Peyer's patch (tissue), 4 donors: ENCODE data around the gene ZPR1. TPM values are rescaled to one million over a fixed set of nuclear protein-coding genes. Genes with fewer than 3 reads are reported as not detected.

ENCODE experiments used
- DNase-seq, 3 donors: peaks; one replicate each; pipeline ENCODE4 v3.0.0-alpha.2; 2017 to 2019
- H3K27ac ChIP-seq, 4 donors: fragments of 200-600 bp; sonication (generic); one replicate each; pipeline ENCODE4 v1.5.1; 2016 to 2019
- H3K27me3 ChIP-seq, 2 donors: fragments of 200-600 bp; sonication (generic); one replicate each; pipeline ENCODE4 v1.5.1; 2019
- H3K36me3 ChIP-seq, 3 donors: fragments of 200-600 bp; sonication (generic); one replicate each; pipeline ENCODE4 v1.5.1; 2016 to 2019
- H3K4me1 ChIP-seq, 4 donors: fragments of 200-600 bp; sonication (generic); one replicate each; pipeline ENCODE4 v1.5.1; 2016 to 2019
- H3K4me3 ChIP-seq, 4 donors: fragments of 200-600 bp; sonication (generic); 1 replicate in 3 of 4; 2 replicates in 1 of 4; pipeline ENCODE4 v1.5.1; 2016 to 2019; ENCODE audit warnings: mild to moderate bottlenecking in 1 of 4
- H3K9me3 ChIP-seq, 4 donors: fragments of 200-600 bp; sonication (generic); one replicate each; pipeline ENCODE4 v1.5.1; 2016 to 2019; ENCODE audit warnings: mild to moderate bottlenecking in 1 of 4
- POLR2A ChIP-seq, 2 donors: fragments of 450-650 bp; IDR thresholded peaks; one replicate each; pipeline ENCODE4 v1.5.1; 2017; ENCODE audit warnings: antibody characterized with exemption in 2 of 2, mild to moderate bottlenecking in 2 of 2, moderate library complexity in 2 of 2
- total RNA-seq, 4 donors: library from RNA; depleted of rRNA; stranded (reverse); fragments of >200 nt; gene quantifications; one replicate each; pipeline ENCODE4 v1.1.0, GENCODE V29; 2016
- TF ChIP-seq, protein P1 (sequence below), 6 experiments: fragments of 450-650 bp in 4 of 6; fragments of 200-600 bp in 2 of 6; sonication (generic) in 1 of 6; IDR thresholded peaks; one replicate each; pipeline ENCODE4 v1.5.1; 2017 to 2019; ENCODE audit warnings: antibody characterized with exemption in 6 of 6, mild to moderate bottlenecking in 3 of 6, moderate library complexity in 1 of 6

Gene ZPR1
- total RNA-seq, 4 donors from 2014 or later, result 17.0 to 52.6 (median 32.5) TPM

DNA sequence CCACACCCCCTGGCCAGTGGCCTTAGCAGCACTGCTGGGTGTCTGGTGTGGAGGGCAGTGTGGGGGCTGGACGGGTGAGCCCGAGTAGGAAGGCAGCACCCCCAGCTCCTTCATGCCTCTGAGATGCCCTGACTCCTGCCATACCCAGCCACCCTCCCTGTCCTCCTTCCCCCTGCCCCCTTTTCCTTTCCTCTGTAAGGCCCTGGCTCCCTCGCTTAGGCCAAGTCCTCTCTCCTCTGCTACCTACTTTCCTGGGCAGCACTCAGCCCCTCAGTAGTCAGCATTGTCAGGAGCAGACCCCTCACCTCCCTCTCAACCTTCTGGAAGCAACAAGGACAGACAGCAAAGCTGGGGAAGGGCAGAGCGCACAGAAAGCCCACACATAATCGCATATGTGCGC is 63.0 kb downstream of the ZPR1 start:
- no peaks in the 10 kb centered on the region for H3K27me3 ChIP-seq
- peak in 1 of 3 donors; percentile 26 for DNase-seq
- no peak overlapping the region for H3K27ac ChIP-seq
- TF ChIP-seq, protein P1, sequence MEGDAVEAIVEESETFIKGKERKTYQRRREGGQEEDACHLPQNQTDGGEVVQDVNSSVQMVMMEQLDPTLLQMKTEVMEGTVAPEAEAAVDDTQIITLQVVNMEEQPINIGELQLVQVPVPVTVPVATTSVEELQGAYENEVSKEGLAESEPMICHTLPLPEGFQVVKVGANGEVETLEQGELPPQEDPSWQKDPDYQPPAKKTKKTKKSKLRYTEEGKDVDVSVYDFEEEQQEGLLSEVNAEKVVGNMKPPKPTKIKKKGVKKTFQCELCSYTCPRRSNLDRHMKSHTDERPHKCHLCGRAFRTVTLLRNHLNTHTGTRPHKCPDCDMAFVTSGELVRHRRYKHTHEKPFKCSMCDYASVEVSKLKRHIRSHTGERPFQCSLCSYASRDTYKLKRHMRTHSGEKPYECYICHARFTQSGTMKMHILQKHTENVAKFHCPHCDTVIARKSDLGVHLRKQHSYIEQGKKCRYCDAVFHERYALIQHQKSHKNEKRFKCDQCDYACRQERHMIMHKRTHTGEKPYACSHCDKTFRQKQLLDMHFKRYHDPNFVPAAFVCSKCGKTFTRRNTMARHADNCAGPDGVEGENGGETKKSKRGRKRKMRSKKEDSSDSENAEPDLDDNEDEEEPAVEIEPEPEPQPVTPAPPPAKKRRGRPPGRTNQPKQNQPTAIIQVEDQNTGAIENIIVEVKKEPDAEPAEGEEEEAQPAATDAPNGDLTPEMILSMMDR (IDR thresholded peaks at IDR 0.05), result no peak
- no peak for TF ChIP-seq POLR2A (IDR thresholded peaks at IDR 0.05)
- H3K4me3 ChIP-seq, result no peak overlapping the region
- H3K4me1 ChIP-seq, result no peaks in the 10 kb centered on the region
- no peaks in the 10 kb centered on the region for H3K36me3 ChIP-seq
- H3K9me3 ChIP-seq, result no peaks in the 10 kb centered on the region

Other genes starting within 250 kb of the ZPR1 start
- gene BUD13, start 15.0 kb downstream of the ZPR1 start, total RNA-seq, result 10 to 100 TPM; 16.3 to 42.9 (median 20.1) TPM
- 1 to 10 TPM in 2 of 4 donors, not detected in 2; 2.8 to 3.2 TPM for gene APOA5, start 3.9 kb upstream of the ZPR1 start, total RNA-seq
- over 10,000 TPM in 1 of 4 donors, 1,000 to 10,000 TPM in 2, 100 to 1,000 TPM in 1; 107 to 10,211 (median 6,146) TPM for gene APOA4, start 35.3 kb upstream of the ZPR1 start, total RNA-seq
- over 10,000 TPM in 1 of 4 donors, 1,000 to 10,000 TPM in 2, 100 to 1,000 TPM in 1; 276 to 11,857 (median 5,024) TPM for gene APOC3, start 41.9 kb upstream of the ZPR1 start, total RNA-seq
- gene APOA1, start 49.6 kb upstream of the ZPR1 start, total RNA-seq, result 1,000 to 10,000 TPM in 3 of 4 donors, 10 to 100 TPM in 1; 42.9 to 6,445 (median 3,046) TPM